Fibroblast of skin of abdomen (primary cell): Measurements from ENCODE around the gene PHACTR4.
"Not testable (repeated sequence)": the region's sequence is repeated elsewhere in the genome, so short reads cannot be mapped to it uniquely, and the experiment has no call there.

ENCODE experiments used
- DNase-seq: peaks from one replicate; pipeline ENCODE4 v3.0.0-alpha.2; 2013

PHACTR4 gene

GRCh38 chr1:28525002-28525642, 155.6 kb downstream of the PHACTR4 start:
- DNase-seq = not testable (repeated sequence)

- no peak for DNase-seq
Measured at GRCh38 chr1:28526886-28527285, 157.3 kb downstream of the PHACTR4 start.

- no peak for DNase-seq
Measured at GRCh38 chr1:28530456-28530855, 160.9 kb downstream of the PHACTR4 start.

GRCh38 chr1:28534671-28535070, 165.1 kb downstream of the PHACTR4 start:
- DNase-seq = no peak

- no peak for DNase-seq
Measured at GRCh38 chr1:28535180-28535579, 165.6 kb downstream of the PHACTR4 start.

- DNase-seq = no peak
Measured at GRCh38 chr1:28537457-28538199, 168.1 kb downstream of the PHACTR4 start.

- DNase-seq = no peak
Measured at GRCh38 chr1:28538286-28538685, 168.7 kb downstream of the PHACTR4 start.

- DNase-seq = no peak
Measured at GRCh38 chr1:28540651-28541050, 171.1 kb downstream of the PHACTR4 start.

- DNase-seq = not testable (repeated sequence)
Measured at GRCh38 chr1:28541414-28542015, 172.0 kb downstream of the PHACTR4 start.

GRCh38 chr1:28545246-28545628, 175.7 kb downstream of the PHACTR4 start:
- no peak for DNase-seq

- DNase-seq = no peak
Measured at GRCh38 chr1:28548318-28548717, 178.8 kb downstream of the PHACTR4 start.
